Neural cell (in vitro differentiated cells): ENCODE data around the gene PDLIM5. TPM values are rescaled to one million over a fixed set of nuclear protein-coding genes. Genes with fewer than 3 reads are reported as not detected.

Source experiments
- H2AFZ ChIP-seq: fragments of 200-600, 300-800 bp; sonication (generic), shearing (Covaris generic); 2 replicates; pipeline ENCODE4 v1.6.0; 2014; ENCODE audit warnings: low read depth, mild to moderate bottlenecking, antibody characterized with exemption, low read length, moderate library complexity
- H3F3A ChIP-seq: fragments of 200-600 bp; shearing (Covaris generic); 2 replicates; pipeline ENCODE4 v1.6.1; 2016; ENCODE audit warnings: mild to moderate bottlenecking, moderate library complexity, mixed read lengths, antibody characterized with exemption, low read length; ENCODE audit not compliant: insufficient read depth, poor library complexity, severe bottlenecking
- H3K27ac ChIP-seq: fragments of 200-600, 300-800 bp; sonication (generic), shearing (Covaris generic); 2 replicates; pipeline ENCODE4 v1.5.1; 2014; ENCODE audit warnings: mild to moderate bottlenecking, low read length, moderate library complexity
- H3K27me3 ChIP-seq: fragments of 300-800, 200-600 bp; sonication (generic), shearing (Covaris generic); 2 replicates; pipeline ENCODE4 v1.6.0; 2014; ENCODE audit warnings: mild to moderate bottlenecking, low read depth, low read length, moderate library complexity; ENCODE audit not compliant: insufficient read depth
- H3K36me3 ChIP-seq: fragments of 300-800, 200-600 bp; sonication (generic), shearing (Covaris generic); 2 replicates; pipeline ENCODE4 v1.5.1; 2014; ENCODE audit warnings: mild to moderate bottlenecking, antibody characterized with exemption, low read length, moderate library complexity; ENCODE audit not compliant: insufficient read depth
- H3K4me2 ChIP-seq: fragments of 300-800, 200-600 bp; sonication (generic), shearing (Covaris generic); 2 replicates; pipeline ENCODE4 v1.6.0; 2014; ENCODE audit warnings: mild to moderate bottlenecking, low read length
- H3K4me3 ChIP-seq: fragments of 300-800, 200-600 bp; sonication (generic), shearing (Covaris generic); 2 replicates; pipeline ENCODE4 v1.5.1; 2014; ENCODE audit warnings: mild to moderate bottlenecking, low read length, moderate library complexity
- H3K79me2 ChIP-seq: fragments of 200-600 bp; shearing (Covaris generic); replicated peaks from 2 replicates; pipeline ENCODE4 v1.6.0; 2014; ENCODE audit warnings: mild to moderate bottlenecking, low read length, moderate library complexity; ENCODE audit not compliant: insufficient read depth
- H3K9ac ChIP-seq: fragments of 300-800, 200-600 bp; sonication (generic), shearing (Covaris generic); 2 replicates; pipeline ENCODE4 v1.6.1; 2016; ENCODE audit warnings: mild to moderate bottlenecking, low read length, mixed read lengths
- H3K9me2 ChIP-seq: fragments of 200-600 bp; shearing (Covaris generic); 2 replicates; pipeline ENCODE4 v1.6.1; 2016; ENCODE audit warnings: mild to moderate bottlenecking, low read length, mixed read lengths; ENCODE audit not compliant: insufficient read depth
- H3K9me3 ChIP-seq: fragments of 200-600, 300-800 bp; sonication (generic), shearing (Covaris generic); 2 replicates; pipeline ENCODE4 v1.6.1; 2016; ENCODE audit warnings: mild to moderate bottlenecking, mixed run types, low read length, moderate library complexity, mixed read lengths
- H4K20me1 ChIP-seq: fragments of 200-600 bp; shearing (Covaris generic); 2 replicates; pipeline ENCODE4 v1.6.1; 2016; ENCODE audit warnings: mild to moderate bottlenecking, mixed run types; ENCODE audit not compliant: insufficient read depth
- EP300 ChIP-seq: fragments of 450-650 bp; conservative IDR thresholded peaks from 2 replicates; pipeline ENCODE4 v1.6.1; 2014; ENCODE audit warnings: antibody characterized with exemption, mild to moderate bottlenecking, moderate library complexity; ENCODE audit not compliant: poor library complexity, severe bottlenecking
- EZH2 ChIP-seq: fragments of 200-600, 300-800 bp; shearing (Covaris generic), sonication (generic); IDR thresholded peaks from 2 replicates; pipeline ENCODE4 v1.6.1; 2014; ENCODE audit warnings: antibody characterized with exemption, low read length, borderline replicate concordance, mild to moderate bottlenecking; ENCODE audit not compliant: insufficient read depth, poor library complexity, severe bottlenecking
- MXI1 ChIP-seq: fragments of 450-650 bp; conservative IDR thresholded peaks from 2 replicates; pipeline ENCODE4 v1.6.1; 2014; ENCODE audit warnings: antibody characterized with exemption, mild to moderate bottlenecking; ENCODE audit not compliant: poor library complexity, severe bottlenecking
- POLR2AphosphoS5 ChIP-seq: IDR thresholded peaks from 2 replicates; pipeline ENCODE4 v1.6.1; 2012
- RAD21 ChIP-seq: fragments of 450-650 bp; conservative IDR thresholded peaks from 2 replicates; pipeline ENCODE4 v1.6.1; 2014; ENCODE audit warnings: antibody characterized with exemption, mild to moderate bottlenecking, moderate library complexity
- SMC3 ChIP-seq: fragments of 450-650 bp; conservative IDR thresholded peaks from 2 replicates; pipeline ENCODE4 v1.6.1; 2014; ENCODE audit warnings: antibody characterized with exemption, mild to moderate bottlenecking, moderate library complexity; ENCODE audit not compliant: poor library complexity
- TAF1 ChIP-seq: IDR thresholded peaks from 2 replicates; pipeline ENCODE4 v1.6.1; 2012; ENCODE audit warnings: low read depth
- polyA plus RNA-seq: library from polyadenylated mRNA; depleted of rRNA; stranded (reverse); fragments of >200 nt; gene quantifications from 2 replicates; pipeline ENCODE4 v1.2.3, GENCODE V29; 2014
- TF ChIP-seq, protein P1 (sequence below): fragments of 450-650 bp; IDR thresholded peaks from 2 replicates; pipeline ENCODE4 v1.5.1; 2014; ENCODE audit warnings: antibody characterized with exemption, mild to moderate bottlenecking, moderate library complexity; ENCODE audit not compliant: poor library complexity, severe bottlenecking
- TF ChIP-seq, protein P2 (sequence below): IDR thresholded peaks from 2 replicates; pipeline ENCODE4 v1.6.1; 2012; ENCODE audit warnings: borderline replicate concordance

PDLIM5 gene
- polyA plus RNA-seq, 1 donor from 2014 or later, result 1.6 TPM

DNA sequence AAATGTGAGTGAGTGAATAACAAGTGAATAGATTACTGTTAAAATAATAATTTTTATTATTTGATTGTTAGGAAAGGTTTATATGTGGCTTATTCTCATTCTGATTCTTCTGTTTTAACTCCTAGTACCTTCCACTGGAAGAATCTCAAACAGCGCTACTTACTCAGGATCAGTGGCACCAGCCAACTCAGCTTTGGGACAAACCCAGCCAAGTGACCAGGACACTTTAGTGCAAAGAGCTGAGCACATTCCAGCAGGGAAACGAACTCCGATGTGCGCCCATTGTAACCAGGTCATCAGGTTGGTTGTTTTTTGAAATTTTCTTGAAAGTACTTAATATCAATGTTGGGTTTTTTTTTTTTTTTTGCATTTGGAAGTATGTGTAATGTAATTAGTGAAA, 188.4 kb downstream of the PDLIM5 start:
- Histone ChIP-seq H3K9ac (no peak overlapping the region), H3K27me3 (no peaks in the 10 kb centered on the region), H3K4me2 (no peak overlapping the region), H3K36me3 (no peaks in the 10 kb centered on the region), H3F3A (no peaks in the 10 kb centered on the region), H2AFZ (no peak overlapping the region), H4K20me1 (no peaks in the 10 kb centered on the region), H3K9me2 (no peaks in the 10 kb centered on the region), H3K27ac (no peak overlapping the region), H3K4me3 (no peak overlapping the region), H3K9me3 (no peaks in the 10 kb centered on the region), H3K79me2 (no peaks in the 10 kb centered on the region)
- TF ChIP-seq EZH2, result no peak

DNA sequence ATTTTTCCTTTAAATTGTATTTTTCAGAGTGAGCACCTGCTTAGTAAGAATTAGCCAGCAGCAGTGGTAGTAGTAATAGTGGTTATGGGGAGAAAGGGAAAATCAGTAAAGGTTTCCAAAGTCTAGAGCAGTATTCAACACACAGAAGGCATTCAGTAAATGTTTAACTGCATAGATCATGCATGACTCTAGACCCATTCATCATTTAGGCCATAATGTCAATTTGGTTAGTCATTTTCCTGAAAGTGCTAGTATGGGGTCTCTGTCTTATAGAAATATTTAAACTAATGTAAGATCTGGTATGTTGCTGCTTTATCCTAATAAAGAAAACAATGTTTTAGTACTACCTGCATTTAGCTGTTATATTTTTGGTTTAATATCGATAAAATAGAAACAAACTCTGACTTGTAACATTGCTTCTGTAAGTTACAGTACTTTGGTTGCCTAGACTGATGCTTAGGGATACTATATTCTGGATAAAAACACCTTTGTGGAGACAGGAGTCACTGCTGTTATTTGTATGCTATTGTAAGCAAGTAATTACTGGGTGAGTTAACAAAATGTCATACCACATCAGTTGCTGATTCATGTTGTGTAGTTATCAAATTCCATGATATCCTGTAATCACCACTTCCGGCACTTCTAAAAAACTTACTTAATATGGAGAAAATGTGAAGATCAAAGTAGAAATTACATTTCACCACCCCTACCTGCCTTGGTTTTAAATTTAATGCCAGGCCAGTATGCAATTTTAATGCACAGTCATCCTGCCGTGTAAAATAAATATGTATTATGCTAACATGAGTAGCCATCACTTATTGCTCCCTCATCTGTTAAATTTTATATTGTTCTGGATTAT, 190.2 kb downstream of the PDLIM5 start:
- H3K4me3 ChIP-seq, result no peak overlapping the region
- no peaks in the 10 kb centered on the region for H3F3A ChIP-seq
- H3K9me3 ChIP-seq, result no peaks in the 10 kb centered on the region
- H3K4me2 ChIP-seq, result no peak overlapping the region
- H3K9ac ChIP-seq, result no peak overlapping the region
- H3K36me3 ChIP-seq, result no peaks in the 10 kb centered on the region
- no peaks in the 10 kb centered on the region for H3K27me3 ChIP-seq
- no peak overlapping the region for H2AFZ ChIP-seq
- no peaks in the 10 kb centered on the region for H3K79me2 ChIP-seq
- H4K20me1 ChIP-seq, result no peaks in the 10 kb centered on the region
- TF ChIP-seq RAD21 (no peak), SMC3 (no peak), POLR2AphosphoS5 (no peak), MXI1 (no peak), TAF1 (no peak), EZH2 (no peak), EP300 (no peak)
- TF ChIP-seq, protein P1, sequence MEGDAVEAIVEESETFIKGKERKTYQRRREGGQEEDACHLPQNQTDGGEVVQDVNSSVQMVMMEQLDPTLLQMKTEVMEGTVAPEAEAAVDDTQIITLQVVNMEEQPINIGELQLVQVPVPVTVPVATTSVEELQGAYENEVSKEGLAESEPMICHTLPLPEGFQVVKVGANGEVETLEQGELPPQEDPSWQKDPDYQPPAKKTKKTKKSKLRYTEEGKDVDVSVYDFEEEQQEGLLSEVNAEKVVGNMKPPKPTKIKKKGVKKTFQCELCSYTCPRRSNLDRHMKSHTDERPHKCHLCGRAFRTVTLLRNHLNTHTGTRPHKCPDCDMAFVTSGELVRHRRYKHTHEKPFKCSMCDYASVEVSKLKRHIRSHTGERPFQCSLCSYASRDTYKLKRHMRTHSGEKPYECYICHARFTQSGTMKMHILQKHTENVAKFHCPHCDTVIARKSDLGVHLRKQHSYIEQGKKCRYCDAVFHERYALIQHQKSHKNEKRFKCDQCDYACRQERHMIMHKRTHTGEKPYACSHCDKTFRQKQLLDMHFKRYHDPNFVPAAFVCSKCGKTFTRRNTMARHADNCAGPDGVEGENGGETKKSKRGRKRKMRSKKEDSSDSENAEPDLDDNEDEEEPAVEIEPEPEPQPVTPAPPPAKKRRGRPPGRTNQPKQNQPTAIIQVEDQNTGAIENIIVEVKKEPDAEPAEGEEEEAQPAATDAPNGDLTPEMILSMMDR, result no peak
- TF ChIP-seq, protein P2, sequence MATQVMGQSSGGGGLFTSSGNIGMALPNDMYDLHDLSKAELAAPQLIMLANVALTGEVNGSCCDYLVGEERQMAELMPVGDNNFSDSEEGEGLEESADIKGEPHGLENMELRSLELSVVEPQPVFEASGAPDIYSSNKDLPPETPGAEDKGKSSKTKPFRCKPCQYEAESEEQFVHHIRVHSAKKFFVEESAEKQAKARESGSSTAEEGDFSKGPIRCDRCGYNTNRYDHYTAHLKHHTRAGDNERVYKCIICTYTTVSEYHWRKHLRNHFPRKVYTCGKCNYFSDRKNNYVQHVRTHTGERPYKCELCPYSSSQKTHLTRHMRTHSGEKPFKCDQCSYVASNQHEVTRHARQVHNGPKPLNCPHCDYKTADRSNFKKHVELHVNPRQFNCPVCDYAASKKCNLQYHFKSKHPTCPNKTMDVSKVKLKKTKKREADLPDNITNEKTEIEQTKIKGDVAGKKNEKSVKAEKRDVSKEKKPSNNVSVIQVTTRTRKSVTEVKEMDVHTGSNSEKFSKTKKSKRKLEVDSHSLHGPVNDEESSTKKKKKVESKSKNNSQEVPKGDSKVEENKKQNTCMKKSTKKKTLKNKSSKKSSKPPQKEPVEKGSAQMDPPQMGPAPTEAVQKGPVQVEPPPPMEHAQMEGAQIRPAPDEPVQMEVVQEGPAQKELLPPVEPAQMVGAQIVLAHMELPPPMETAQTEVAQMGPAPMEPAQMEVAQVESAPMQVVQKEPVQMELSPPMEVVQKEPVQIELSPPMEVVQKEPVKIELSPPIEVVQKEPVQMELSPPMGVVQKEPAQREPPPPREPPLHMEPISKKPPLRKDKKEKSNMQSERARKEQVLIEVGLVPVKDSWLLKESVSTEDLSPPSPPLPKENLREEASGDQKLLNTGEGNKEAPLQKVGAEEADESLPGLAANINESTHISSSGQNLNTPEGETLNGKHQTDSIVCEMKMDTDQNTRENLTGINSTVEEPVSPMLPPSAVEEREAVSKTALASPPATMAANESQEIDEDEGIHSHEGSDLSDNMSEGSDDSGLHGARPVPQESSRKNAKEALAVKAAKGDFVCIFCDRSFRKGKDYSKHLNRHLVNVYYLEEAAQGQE, result no peak
- H3K27ac ChIP-seq, result no peak overlapping the region
- H3K9me2 ChIP-seq, result no peaks in the 10 kb centered on the region

DNA sequence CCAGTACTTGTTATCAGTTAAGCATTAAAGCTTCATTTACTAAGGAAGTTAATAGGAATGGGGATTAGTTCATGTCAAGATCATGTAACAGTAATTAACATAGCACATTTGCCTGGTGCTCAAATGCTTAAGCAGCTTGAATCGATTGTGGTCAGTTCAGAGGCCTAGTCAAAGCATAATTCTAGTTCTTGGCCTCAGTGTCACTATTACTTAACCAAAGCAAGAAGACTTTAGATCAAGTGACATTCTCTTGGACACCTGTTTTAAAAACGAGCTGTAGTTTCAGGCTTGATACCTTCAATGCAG, 190.8 kb downstream of the PDLIM5 start:
- no peak overlapping the region for H3K4me2 ChIP-seq
- no peak overlapping the region for H2AFZ ChIP-seq

More for the DNA sequence above, 190.8 kb downstream of the PDLIM5 start:
- H3K79me2 ChIP-seq, result no peaks in the 10 kb centered on the region
- no peaks in the 10 kb centered on the region for H3F3A ChIP-seq
- no peak overlapping the region for H3K27ac ChIP-seq
- H4K20me1 ChIP-seq, result no peaks in the 10 kb centered on the region
- no peaks in the 10 kb centered on the region for H3K9me2 ChIP-seq
- H3K9me3 ChIP-seq, result no peaks in the 10 kb centered on the region
- no peaks in the 10 kb centered on the region for H3K36me3 ChIP-seq
- H3K9ac ChIP-seq, result no peak overlapping the region
- H3K27me3 ChIP-seq, result no peaks in the 10 kb centered on the region
- TF ChIP-seq EP300 (no peak), EZH2 (no peak), POLR2AphosphoS5 (no peak), SMC3 (no peak), RAD21 (no peak), TAF1 (no peak)
- TF ChIP-seq, protein P2, result no peak
- TF ChIP-seq, protein P1, result no peak
- H3K4me3 ChIP-seq, result no peak overlapping the region
